Breast epithelium (tissue), 3 donors: ENCODE data around the gene RAB21.

Experiments
- POLR2A ChIP-seq: fragments of 450-650 bp; IDR thresholded peaks from one replicate; pipeline ENCODE4 v1.6.1; 2016; ENCODE audit warnings: antibody characterized with exemption, mild to moderate bottlenecking, moderate library complexity
- TF ChIP-seq, protein P1 (sequence below), 3 donors: fragments of 450-650 bp; IDR thresholded peaks; one replicate each; pipeline ENCODE4 v1.5.1; 2016 to 2017; ENCODE audit warnings: antibody characterized with exemption in 3 of 3, mild to moderate bottlenecking in 3 of 3, moderate library complexity in 3 of 3

DNA sequence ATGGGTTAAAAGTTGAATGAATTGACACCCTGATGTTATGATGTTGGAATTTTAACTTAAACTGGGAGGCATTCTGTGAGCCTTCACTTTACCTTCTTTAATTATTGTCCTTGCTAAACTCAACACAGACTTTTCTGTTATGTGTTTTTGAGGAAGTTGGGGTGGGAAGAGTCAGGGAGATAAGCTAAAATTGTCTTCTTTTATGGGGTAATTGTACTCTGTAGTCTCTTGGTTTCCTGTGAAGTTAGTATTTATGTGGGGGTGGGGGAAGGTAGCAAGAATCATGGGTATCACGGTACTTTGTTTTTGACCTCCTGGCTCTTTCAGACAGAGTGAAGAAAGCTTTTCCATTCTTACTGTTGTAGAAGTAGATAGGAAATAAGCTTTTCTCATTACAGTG is 32.9 kb downstream of the RAB21 start:
- TF ChIP-seq POLR2A, result no peak
- TF ChIP-seq, protein P1, sequence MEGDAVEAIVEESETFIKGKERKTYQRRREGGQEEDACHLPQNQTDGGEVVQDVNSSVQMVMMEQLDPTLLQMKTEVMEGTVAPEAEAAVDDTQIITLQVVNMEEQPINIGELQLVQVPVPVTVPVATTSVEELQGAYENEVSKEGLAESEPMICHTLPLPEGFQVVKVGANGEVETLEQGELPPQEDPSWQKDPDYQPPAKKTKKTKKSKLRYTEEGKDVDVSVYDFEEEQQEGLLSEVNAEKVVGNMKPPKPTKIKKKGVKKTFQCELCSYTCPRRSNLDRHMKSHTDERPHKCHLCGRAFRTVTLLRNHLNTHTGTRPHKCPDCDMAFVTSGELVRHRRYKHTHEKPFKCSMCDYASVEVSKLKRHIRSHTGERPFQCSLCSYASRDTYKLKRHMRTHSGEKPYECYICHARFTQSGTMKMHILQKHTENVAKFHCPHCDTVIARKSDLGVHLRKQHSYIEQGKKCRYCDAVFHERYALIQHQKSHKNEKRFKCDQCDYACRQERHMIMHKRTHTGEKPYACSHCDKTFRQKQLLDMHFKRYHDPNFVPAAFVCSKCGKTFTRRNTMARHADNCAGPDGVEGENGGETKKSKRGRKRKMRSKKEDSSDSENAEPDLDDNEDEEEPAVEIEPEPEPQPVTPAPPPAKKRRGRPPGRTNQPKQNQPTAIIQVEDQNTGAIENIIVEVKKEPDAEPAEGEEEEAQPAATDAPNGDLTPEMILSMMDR (IDR thresholded peaks at IDR 0.05), result no peak
